Fibroblast of villous mesenchyme (primary cell): ENCODE data around the gene ANKS1B. TPM values are rescaled to one million over a fixed set of nuclear protein-coding genes. Genes with fewer than 3 reads are reported as not detected.

Experiments used
- DNase-seq: peaks from one replicate; pipeline ENCODE4 v3.0.0-alpha.2; 2010; ENCODE audit warnings: low read depth
- H3K4me3 ChIP-seq: 2 replicates; pipeline ENCODE4 v1.5.1; 2011; ENCODE audit warnings: low read depth, mild to moderate bottlenecking, low read length
- CTCF ChIP-seq: IDR thresholded peaks from 2 replicates; pipeline ENCODE4 v1.5.1; 2012; ENCODE audit warnings: low read depth, mild to moderate bottlenecking, low read length; ENCODE audit not compliant: insufficient read depth
- total RNA-seq: library from RNA; depleted of rRNA; stranded (reverse); fragments of >200 nt; gene quantifications from 2 replicates; pipeline ENCODE4 v1.2.3, GENCODE V29; 2012

ANKS1B gene
- total RNA-seq, 1 donor, result 0.86 TPM

DNA sequence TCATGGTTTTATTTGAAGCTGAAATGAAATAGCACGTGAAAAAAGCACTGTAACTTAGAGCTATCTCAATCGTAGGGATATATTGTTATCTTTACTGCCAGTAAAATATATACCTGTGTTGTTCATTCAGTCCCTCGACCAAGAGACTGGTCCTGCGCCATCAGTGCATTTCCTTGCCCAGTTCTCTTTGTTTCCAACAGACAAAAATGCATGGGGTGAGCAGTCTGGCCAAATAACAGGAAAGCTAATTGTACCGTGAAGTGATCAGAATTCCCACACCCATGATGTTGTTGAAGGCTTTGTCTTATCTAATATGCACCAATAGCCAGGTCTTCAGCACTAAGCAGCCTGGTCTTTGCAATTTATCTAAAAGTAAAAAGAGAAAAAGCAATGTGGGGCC, 814.3 kb downstream of the ANKS1B start:
- DNase-seq, result no peak
- no peak for TF ChIP-seq CTCF
- H3K4me3 ChIP-seq, result no peak overlapping the region

GRCh38 chr12:99170037-99170436, 814.7 kb downstream of the ANKS1B start:
- DNase-seq, result no peak
- H3K4me3 ChIP-seq, result no peak overlapping the region

GRCh38 chr12:99157946-99158345, 826.8 kb downstream of the ANKS1B start:
- no peak for TF ChIP-seq CTCF
- H3K4me3 ChIP-seq, result no peak overlapping the region
- peak; percentile 3 for DNase-seq

More at GRCh38 chr12:99170037-99170436, 814.7 kb downstream of the ANKS1B start:
- no peak for TF ChIP-seq CTCF

DNA sequence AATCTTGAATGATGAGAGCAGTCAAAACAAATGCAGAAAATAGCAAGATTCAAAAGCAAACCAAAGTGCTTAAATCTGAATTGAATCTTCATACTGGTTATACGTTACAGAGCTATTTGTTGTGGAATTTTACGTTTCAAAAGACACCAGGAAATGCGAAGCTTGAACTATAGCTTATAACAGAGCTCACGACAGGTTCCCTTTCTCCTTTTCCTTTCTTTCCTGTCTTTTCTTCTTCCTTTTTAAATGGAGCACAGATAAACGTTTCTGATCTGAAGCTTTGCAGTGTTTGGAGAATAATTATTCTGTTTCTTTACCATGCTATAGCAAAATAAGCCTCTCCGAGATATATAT, 829.8 kb downstream of the ANKS1B start:
- H3K4me3 ChIP-seq, result no peak overlapping the region
- TF ChIP-seq CTCF, result no peak
- DNase-seq, result no peak

DNA sequence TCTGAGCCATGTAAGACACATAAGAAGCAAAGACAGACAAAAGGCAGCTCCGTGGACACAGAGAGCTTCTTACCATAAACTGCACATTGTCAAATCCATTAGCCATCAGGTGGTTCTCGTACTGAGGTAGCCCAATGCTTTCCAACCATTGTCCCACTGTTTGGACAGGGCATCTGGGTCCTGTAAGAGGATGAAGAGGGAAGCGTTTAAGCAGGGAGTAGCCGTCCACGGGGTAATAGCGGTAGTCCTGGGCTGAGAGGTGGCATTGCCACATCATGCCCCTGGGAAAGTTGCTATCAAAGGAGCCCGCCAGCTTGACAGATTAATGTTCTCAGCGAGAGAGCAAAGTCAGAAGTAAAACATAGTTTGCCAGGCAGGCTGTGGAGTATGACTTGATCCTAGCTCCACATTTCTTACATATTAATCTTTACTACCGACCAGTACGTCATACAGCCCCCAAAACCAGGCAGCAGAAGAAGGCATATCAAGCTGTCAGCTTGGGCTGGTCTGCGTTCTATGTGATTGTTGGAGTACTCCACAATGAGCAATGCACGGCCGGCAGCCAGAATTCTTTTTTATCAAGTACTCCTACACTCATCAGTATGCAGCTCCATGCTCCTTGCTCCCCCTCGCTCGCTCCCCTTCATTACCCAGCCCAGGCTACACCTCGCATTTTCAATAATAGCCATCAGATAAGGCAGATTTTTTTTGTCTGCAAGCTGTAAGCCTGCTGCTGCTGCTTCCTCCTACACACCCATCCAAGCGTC, 830.3 kb downstream of the ANKS1B start:
- TF ChIP-seq CTCF, result no peak
- no peak overlapping the region for H3K4me3 ChIP-seq
- peak; percentile 5 for DNase-seq

DNA sequence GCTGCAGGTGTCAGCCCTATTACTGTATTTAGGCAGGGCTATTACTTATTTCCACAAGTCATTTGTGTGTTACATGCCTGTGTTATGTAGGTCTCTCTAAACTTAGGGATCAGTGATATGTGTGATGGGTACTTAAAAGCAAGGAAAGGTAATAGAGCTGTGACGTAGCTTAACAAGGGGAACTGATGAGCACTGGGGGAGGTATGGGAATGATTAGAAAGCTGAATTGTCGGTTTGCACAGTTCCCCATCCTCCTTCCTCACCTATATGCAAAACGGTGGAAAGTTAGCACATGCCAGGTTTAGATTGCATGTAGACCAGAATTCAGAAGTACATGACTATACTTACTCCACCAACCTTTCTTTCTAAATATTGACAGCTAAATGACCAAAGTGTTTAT, 831.4 kb downstream of the ANKS1B start:
- H3K4me3 ChIP-seq, result no peak overlapping the region
- no peak for TF ChIP-seq CTCF
- no peak for DNase-seq

DNA sequence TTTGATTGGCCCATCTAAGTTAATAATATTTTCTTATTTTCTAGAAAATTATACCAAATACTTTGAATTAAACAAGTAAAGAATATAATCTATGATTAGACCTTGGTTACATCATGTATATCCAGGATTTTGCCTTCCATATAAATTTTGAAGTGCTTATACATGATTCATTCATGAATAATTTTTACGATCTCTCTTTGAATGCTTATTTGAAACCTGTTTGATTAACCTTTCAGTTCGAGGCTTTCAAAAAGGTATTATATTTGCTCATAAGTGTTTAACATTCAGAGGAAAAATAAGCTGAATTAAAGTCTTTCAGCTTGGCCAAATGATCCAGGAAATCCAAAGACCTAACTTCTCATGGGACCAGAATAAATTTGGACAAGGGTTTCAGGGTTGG, 832.4 kb downstream of the ANKS1B start:
- no peak for DNase-seq
- H3K4me3 ChIP-seq, result no peak overlapping the region
- TF ChIP-seq CTCF, result no peak
